Measurements from ENCODE around the gene TOR1AIP2. TPM values are rescaled to one million over a fixed set of nuclear protein-coding genes. Genes with fewer than 3 reads are reported as not detected.

The TOR1AIP2 gene
- total and polyA plus RNA-seq, 2 of the 13 experiments (the other 11 are each of a cell fraction or from before 2014, with no cell fraction given), result 35.2 to 65.8 TPM

GRCh38 chr1:179866616-179867015, 11.0 kb downstream of the TOR1AIP2 start:
- WGBS (ENCODE audit: low lambda C conversion rate), result 99% methylated on average over 7 of the region's 7 CpGs
- no peak overlapping the region for H3K9ac ChIP-seq (ENCODE audit: insufficient read depth, low read depth, low read length)
- peaks cover 12 to 70% of the 10 kb centered on the region in 2 experiments for H3K36me3 ChIP-seq (replicated peaks in 1 of 2; ENCODE audit: control insufficient read depth in 1 of 2, insufficient read depth in 2 of 2, low read length in 2 of 2)
- no peak overlapping the region for H3K4me2 ChIP-seq (ENCODE audit: low read depth, low read length)
- POLR2A ChIA-PET, result interaction anchor here (2.4 kb wide), 1 partner anchor 15 kb away, joined by 13 read pairs; the partner anchor contains the start of gene TOR1AIP1
- no peaks in the 10 kb centered on the region for H3K9me3 ChIP-seq (ENCODE audit: low read length)
- H3K27ac ChIP-seq (ENCODE audit: extremely low read length, insufficient read depth, low read length), result no peak overlapping the region
- no peak for FAIRE-seq
- intact Hi-C loops (cut with micrococcal nuclease; ENCODE audit: unreplicated experiment), result loop anchor here (1.0 kb wide), 3 partner anchors 88 to 312 kb away; partner anchors contain the start of gene CEP350
- H3K4me3 ChIP-seq (replicated peaks in 1 of 3; ENCODE audit: insufficient read depth in 1 of 3, low read depth in 2 of 3, low read length in 3 of 3), result no peak overlapping the region
- H3K27me3 ChIP-seq (ENCODE audit: control insufficient read depth in 1 of 2, insufficient read depth in 2 of 2, low read length in 2 of 2), result no peaks in the 10 kb centered on the region
- TF ChIP-seq ZC3H13 (CRISPR knock-in tag; IDR thresholded peaks at IDR 0.05), result no peak
- no peak for TF ChIP-seq SOX13 (IDR thresholded peaks at IDR 0.05)
- no peak for TF ChIP-seq SOX13 (CRISPR knock-in tag; conservative IDR thresholded peaks at IDR 0.05 in 1 of 2, IDR thresholded peaks at IDR 0.05 in 1 of 2)
- no peak for TF ChIP-seq ZNF567 (CRISPR knock-in tag; IDR thresholded peaks at IDR 0.05; ENCODE audit: borderline replicate concordance)
- no peak for TF ChIP-seq ZNF160 (CRISPR knock-in tag; IDR thresholded peaks at IDR 0.05)
- TF ChIP-seq FOXA3 (CRISPR knock-in tag; IDR thresholded peaks at IDR 0.05), result no peak
- no peak for TF ChIP-seq ZNF263 (CRISPR knock-in tag; IDR thresholded peaks at IDR 0.05)
- no peak for TF ChIP-seq MAF1 (CRISPR knock-in tag; IDR thresholded peaks at IDR 0.05; ENCODE audit: borderline replicate concordance)
- no peak for TF ChIP-seq ZNF747 (CRISPR knock-in tag; IDR thresholded peaks at IDR 0.05; ENCODE audit: borderline replicate concordance)
- TF ChIP-seq ZNF691 (CRISPR knock-in tag; IDR thresholded peaks at IDR 0.05; ENCODE audit: borderline replicate concordance, low read depth), result no peak
- TF ChIP-seq ISL2 (CRISPR knock-in tag; IDR thresholded peaks at IDR 0.05), result no peak
- TF ChIP-seq RFXANK (CRISPR knock-in tag; IDR thresholded peaks at IDR 0.05), result no peak
- no peak for TF ChIP-seq SIX4 (CRISPR knock-in tag; IDR thresholded peaks at IDR 0.05)
- no peak for TF ChIP-seq ELF4 (CRISPR knock-in tag; IDR thresholded peaks at IDR 0.05; ENCODE audit: borderline replicate concordance)
- no peak for TF ChIP-seq SKI (IDR thresholded peaks at IDR 0.05; ENCODE audit: partially characterized antibody)
- TF ChIP-seq CREB3 (CRISPR knock-in tag; IDR thresholded peaks at IDR 0.05), result no peak
- no peak for DNase-seq (ENCODE audit: low spot score)
- peaks cover 60% of the 10 kb centered on the region for H4K20me1 ChIP-seq (ENCODE audit: insufficient read depth, low read length)
- no peak overlapping the region for H2AFZ ChIP-seq (ENCODE audit: low read length)
- no peak for ATAC-seq
- CTCF ChIA-PET (ENCODE audit: low intra/inter-chr PET ratio, low total read pairs), result no interaction called here
- peaks cover 41% of the 10 kb centered on the region for H3K79me2 ChIP-seq (ENCODE audit: insufficient read depth, low read length)
- BruUV-seq (replicated peaks), result no TSS peak
- peaks cover 14% of the 10 kb centered on the region; the same call in 1 of the 2 replicates for H3K4me1 ChIP-seq (ENCODE audit: insufficient read depth, low read length)
- in situ Hi-C loops (cut with HindIII; ENCODE audit: extremely low pct_ligation_motif_present, low pct_unique_long_range_greater_than_20kb), result no loop called here

Data from HepG2 (cell line).